ENCODE results near the gene PLOD2.

PLOD2 gene

DNA sequence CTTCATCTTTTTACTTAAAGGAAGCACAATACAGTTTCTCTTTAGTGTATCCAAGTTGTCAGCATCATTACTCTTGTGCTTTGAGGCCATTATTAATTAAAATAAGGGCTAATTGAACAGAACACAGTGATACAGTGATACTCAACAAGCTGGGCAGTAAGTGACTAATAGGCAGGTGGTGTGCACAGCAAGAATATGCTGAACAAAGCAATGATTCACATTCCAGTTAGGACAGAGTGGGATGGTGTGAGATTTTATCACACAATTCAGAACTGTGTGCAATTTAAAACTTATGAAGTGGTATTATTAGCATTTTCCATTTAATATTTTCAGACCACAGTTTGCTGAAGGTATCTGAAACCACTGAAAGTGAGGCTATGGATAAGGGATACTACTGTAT, 116.9 kb downstream of the PLOD2 start:
- Mint-ChIP-seq H3K27me3 (no peaks in the 10 kb centered on the region), H3K4me1 (no peaks in the 10 kb centered on the region), H3K9me3 (no peaks in the 10 kb centered on the region), H3K27ac (no peak overlapping the region), H3K4me3 (no peak overlapping the region), H3K36me3 (no peaks in the 10 kb centered on the region)
- DNase-seq = no peak
- CTCF ChIA-PET = no interaction called here

DNA sequence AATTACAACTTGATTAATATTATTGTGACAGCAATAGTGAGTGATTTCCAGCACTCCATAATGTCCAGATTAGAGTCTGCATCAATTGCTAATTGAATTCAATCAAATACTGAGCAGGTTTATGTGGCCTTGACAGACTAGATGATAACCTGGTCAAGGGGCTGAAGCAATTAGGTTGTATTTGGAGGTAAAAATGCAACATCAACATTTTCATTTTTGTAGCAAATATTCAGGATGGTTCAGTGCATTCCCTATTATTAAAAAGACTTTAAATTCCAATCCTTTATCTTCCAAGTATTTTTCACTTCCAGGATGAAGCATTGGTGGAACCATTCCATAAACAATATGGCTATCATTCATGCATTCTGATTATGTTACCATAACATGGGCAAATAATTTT, 120.4 kb downstream of the PLOD2 start:
- Mint-ChIP-seq H3K36me3 (no peaks in the 10 kb centered on the region), H3K4me1 (no peaks in the 10 kb centered on the region), H3K27ac (no peak overlapping the region), H3K4me3 (no peak overlapping the region), H3K27me3 (no peaks in the 10 kb centered on the region), H3K9me3 (no peaks in the 10 kb centered on the region)
- no peak for DNase-seq
- CTCF ChIA-PET = no interaction called here

DNA sequence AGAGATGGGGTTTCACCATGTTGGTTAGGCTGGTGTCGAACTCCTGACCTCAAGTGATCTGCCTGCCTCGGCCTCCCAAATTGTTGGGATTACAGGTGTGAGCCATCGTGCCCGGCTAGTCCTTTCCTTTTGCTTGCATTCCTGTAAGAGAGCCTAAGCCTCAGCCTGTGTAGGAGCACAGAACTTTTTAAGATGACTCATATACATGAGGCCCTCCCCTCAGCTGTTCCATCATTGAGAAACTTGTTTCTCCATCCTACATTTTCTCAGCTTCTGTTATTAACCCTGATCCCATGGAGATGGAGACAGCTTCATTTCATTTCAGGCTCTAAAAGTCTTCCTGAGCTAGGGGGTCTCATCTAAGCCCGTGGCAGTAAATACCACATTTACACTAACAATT, 123.3 kb downstream of the PLOD2 start:
- H3K36me3 Mint-ChIP-seq = no peaks in the 10 kb centered on the region
- CTCF ChIA-PET = no interaction called here
- DNase-seq = no peak
- no peak overlapping the region for H3K27ac Mint-ChIP-seq
- no peaks in the 10 kb centered on the region for H3K4me1 Mint-ChIP-seq
- H3K4me3 Mint-ChIP-seq = no peak overlapping the region
- H3K9me3 Mint-ChIP-seq = no peaks in the 10 kb centered on the region
- H3K27me3 Mint-ChIP-seq = no peaks in the 10 kb centered on the region

- no peak overlapping the region for H3K27ac Mint-ChIP-seq
- CTCF ChIA-PET = no interaction called here
- H3K4me1 Mint-ChIP-seq = no peaks in the 10 kb centered on the region
- H3K27me3 Mint-ChIP-seq = no peaks in the 10 kb centered on the region
- no peak for DNase-seq
- no peak overlapping the region for H3K4me3 Mint-ChIP-seq
- H3K9me3 Mint-ChIP-seq = peaks cover 2% of the 10 kb centered on the region
- no peaks in the 10 kb centered on the region for H3K36me3 Mint-ChIP-seq
Measured at GRCh38 chr3:146036281-146036680, 124.7 kb downstream of the PLOD2 start.

DNA sequence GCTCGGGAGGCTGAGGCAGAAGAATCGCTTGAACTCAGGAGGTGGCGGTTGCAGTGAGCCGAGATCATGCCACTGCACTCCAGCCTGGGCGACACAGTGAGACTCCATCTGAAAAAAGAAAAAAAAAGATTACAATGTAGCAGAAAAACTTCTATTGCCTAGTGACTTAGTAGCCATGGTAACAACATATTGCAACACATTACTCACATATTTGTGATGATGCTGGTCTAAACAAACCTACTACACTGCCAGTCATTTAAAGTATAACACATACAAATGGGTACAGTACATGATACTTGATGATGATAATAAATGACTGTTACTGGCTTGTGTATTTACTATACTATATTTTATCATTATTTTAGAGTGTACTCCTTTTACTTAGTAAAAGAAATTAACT, 125.6 kb downstream of the PLOD2 start:
- no peak for DNase-seq
- H3K4me3 Mint-ChIP-seq = no peak overlapping the region
- H3K9me3 Mint-ChIP-seq = peaks cover 3% of the 10 kb centered on the region
- H3K4me1 Mint-ChIP-seq = no peaks in the 10 kb centered on the region
- H3K27ac Mint-ChIP-seq = no peak overlapping the region
- CTCF ChIA-PET = no interaction called here
- no peaks in the 10 kb centered on the region for H3K27me3 Mint-ChIP-seq
- H3K36me3 Mint-ChIP-seq = no peaks in the 10 kb centered on the region

- DNase-seq = no peak
- no peaks in the 10 kb centered on the region for H3K36me3 Mint-ChIP-seq
- H3K4me3 Mint-ChIP-seq = no peak overlapping the region
- H3K27ac Mint-ChIP-seq = no peak overlapping the region
- no peaks in the 10 kb centered on the region for H3K27me3 Mint-ChIP-seq
- CTCF ChIA-PET = no interaction called here
- H3K4me1 Mint-ChIP-seq = no peaks in the 10 kb centered on the region
- peaks cover 3% of the 10 kb centered on the region for H3K9me3 Mint-ChIP-seq
Measured at GRCh38 chr3:146033950-146034349, 127.0 kb downstream of the PLOD2 start.

DNA sequence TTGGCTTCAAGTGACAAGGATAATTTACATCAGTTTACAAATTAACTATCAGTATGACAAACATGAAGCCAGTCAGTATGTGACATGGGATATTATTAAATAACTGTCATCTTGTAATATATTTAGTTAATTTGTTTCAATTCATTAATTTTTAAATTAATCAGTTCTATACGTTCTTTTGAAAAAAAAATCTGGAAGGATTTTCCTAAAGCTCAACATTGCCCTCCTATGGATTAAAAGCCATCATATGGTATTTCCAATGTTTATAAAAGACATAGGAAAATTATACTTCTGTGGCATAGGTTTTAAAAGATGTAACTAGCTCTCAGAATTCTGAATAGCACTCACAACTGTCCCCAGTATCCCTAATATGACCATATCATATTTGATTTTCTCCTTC, 134.4 kb downstream of the PLOD2 start:
- Mint-ChIP-seq H3K9me3 (peaks cover 2% of the 10 kb centered on the region), H3K36me3 (no peaks in the 10 kb centered on the region), H3K4me3 (no peak overlapping the region), H3K4me1 (no peaks in the 10 kb centered on the region), H3K27ac (no peak overlapping the region), H3K27me3 (no peaks in the 10 kb centered on the region)
- no peak for DNase-seq
- CTCF ChIA-PET = no interaction called here

- CTCF ChIA-PET = no interaction called here
- Mint-ChIP-seq H3K36me3 (no peaks in the 10 kb centered on the region), H3K4me3 (no peak overlapping the region), H3K27ac (no peak overlapping the region), H3K27me3 (no peaks in the 10 kb centered on the region), H3K4me1 (no peaks in the 10 kb centered on the region), H3K9me3 (no peaks in the 10 kb centered on the region)
- DNase-seq = no peak
Measured at GRCh38 chr3:146024260-146024659, 136.7 kb downstream of the PLOD2 start.

DNA sequence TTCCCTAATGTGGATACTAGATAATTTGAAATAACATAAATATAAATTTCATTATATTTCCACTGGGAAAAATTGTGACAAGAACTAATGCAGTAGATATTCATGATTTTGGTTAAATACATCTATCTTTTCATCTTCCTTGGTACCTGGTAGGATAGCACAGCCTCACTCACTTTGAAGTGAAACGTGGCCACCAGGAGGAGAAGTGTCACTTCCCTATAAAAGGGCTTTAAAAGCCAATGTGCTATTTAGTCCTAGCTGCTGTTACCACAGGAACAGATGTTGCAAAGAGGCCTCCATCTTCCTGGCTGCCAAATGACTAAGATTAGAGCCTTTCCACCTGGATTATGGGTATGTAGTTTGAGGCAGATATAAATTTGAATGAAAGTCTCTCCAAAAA, 140.0 kb downstream of the PLOD2 start:
- no peaks in the 10 kb centered on the region for H3K27me3 Mint-ChIP-seq

GRCh38 chr3:146019508-146019907, 141.5 kb downstream of the PLOD2 start:
- Mint-ChIP-seq H3K9me3 (peaks cover 6% of the 10 kb centered on the region), H3K36me3 (no peaks in the 10 kb centered on the region), H3K4me1 (no peaks in the 10 kb centered on the region), H3K27ac (no peak overlapping the region), H3K27me3 (peaks cover 4% of the 10 kb centered on the region), H3K4me3 (no peak overlapping the region)
- CTCF ChIA-PET = no interaction called here
- DNase-seq = no peak

More for the DNA sequence above, 140.0 kb downstream of the PLOD2 start:
- Mint-ChIP-seq H3K36me3 (no peaks in the 10 kb centered on the region), H3K27ac (no peak overlapping the region), H3K4me1 (no peaks in the 10 kb centered on the region), H3K4me3 (no peak overlapping the region), H3K9me3 (peaks cover 6% of the 10 kb centered on the region)
- DNase-seq = no peak
- CTCF ChIA-PET = no interaction called here
